ENCODE results near the gene TBC1D1. TPM values are rescaled to one million over a fixed set of nuclear protein-coding genes. Genes with fewer than 3 reads are reported as not detected.

The TBC1D1 gene
- total and polyA plus RNA-seq, 5 experiments from 2014 or later: 18.4 to 53.8 (median 27.2) TPM

DNA sequence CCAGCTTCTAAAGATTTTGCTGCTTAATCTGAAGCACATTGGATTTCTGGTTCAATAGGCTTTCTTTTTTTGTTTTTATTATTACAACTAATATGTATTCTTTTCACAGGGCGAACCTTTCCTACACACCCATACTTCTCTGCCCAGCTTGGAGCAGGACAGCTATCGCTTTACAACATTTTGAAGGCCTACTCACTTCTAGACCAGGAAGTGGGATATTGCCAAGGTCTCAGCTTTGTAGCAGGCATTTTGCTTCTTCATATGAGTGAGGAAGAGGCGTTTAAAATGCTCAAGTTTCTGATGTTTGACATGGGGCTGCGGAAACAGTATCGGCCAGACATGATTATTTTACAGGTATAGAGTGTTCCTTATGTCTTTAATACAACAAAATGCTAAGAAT, 224.7 kb downstream of the TBC1D1 start:
- H3K36me3 Mint-ChIP-seq: peaks cover 7 to 69% (median 20%) of the 10 kb centered on the region in 3 donors
- H3K27ac Mint-ChIP-seq: no peak overlapping the region
- POLR2A ChIA-PET: interaction anchor here (0.7 kb wide), 1 partner anchor 554 kb away, joined by 6 read pairs; no protein-coding TSS in a partner anchor
- peaks cover 0 to 3% (median 1%) of the 10 kb centered on the region in 4 donors for H3K4me1 Mint-ChIP-seq
- no peaks in the 10 kb centered on the region for H3K27me3 Mint-ChIP-seq
- H3K4me3 Mint-ChIP-seq: no peak overlapping the region
- DNase-seq (no peak), ATAC-seq (no peak)
- no peaks in the 10 kb centered on the region for H3K9me3 Mint-ChIP-seq

DNA sequence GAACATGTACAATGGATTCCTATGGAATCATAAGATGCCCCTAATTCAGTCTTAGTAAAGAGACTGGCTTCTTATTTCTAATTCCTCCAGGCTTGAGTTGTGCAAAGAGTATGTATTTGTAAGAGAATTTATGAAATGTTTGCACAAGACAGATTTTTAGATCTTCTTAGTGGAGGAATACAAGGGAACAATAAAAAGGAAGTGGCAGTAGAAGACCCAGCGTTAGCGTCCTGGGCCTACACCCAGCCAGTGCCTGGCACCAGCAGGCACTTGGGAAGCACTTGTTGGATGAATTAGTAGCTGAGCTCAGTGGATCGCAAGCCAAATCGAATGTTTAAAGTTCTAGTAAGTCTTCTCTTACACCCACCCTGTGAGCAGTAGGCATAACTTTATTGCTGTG, 226.7 kb downstream of the TBC1D1 start:
- H3K4me1 Mint-ChIP-seq: peaks cover 0 to 4% (median 2%) of the 10 kb centered on the region in 4 donors
- no peak for ATAC-seq
- POLR2A ChIA-PET: no interaction called here
- H3K27ac Mint-ChIP-seq: peak overlapping the region in 1 of 10 donors; percentile 50
- H3K4me3 Mint-ChIP-seq: no peak overlapping the region
- DNase-seq: no peak
- H3K36me3 Mint-ChIP-seq: peaks cover 7 to 80% (median 33%) of the 10 kb centered on the region in 3 donors
- no peaks in the 10 kb centered on the region for H3K27me3 Mint-ChIP-seq
- H3K9me3 Mint-ChIP-seq: no peaks in the 10 kb centered on the region

DNA sequence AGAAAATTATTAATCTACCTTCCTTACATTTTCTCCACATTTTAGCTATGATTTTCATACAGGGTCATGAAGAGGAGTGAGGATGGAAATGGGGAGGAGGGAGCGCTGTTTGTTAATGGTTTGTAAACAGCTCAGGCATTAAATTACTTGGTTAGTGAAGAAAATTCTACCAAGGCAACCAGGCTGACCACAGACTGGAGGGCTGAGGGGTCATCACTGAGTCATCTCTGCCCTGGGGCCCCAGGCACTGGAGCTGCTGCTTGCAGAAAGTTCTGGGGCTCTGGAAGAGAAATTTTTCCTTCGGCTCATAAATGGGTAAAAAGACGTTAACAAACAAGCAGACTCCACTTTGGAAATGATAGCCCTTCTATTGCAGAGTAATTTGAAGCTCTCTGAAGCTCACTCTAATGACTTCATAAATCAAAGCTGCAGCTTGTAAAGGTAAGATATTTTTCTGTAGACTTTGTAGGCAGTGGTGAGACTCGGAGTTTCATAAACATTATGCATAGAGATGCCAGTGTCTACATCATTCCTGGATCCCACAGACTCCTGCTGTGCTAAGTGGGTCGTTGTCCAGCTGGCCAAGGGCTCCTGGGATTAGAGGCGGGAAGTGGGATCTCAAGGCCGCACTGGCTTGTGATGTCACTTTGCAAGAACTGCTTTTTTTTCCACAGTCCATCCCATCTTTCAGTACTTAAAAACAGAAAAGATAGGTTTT, 228.9 kb downstream of the TBC1D1 start:
- H3K4me1 Mint-ChIP-seq: peaks cover 0 to 4% (median 2%) of the 10 kb centered on the region in 4 donors
- H3K4me3 Mint-ChIP-seq: no peak overlapping the region
- DNase-seq (no peak), ATAC-seq (no peak)
- H3K9me3 Mint-ChIP-seq: no peaks in the 10 kb centered on the region
- H3K36me3 Mint-ChIP-seq: peaks cover 7 to 83% (median 41%) of the 10 kb centered on the region in 3 donors
- POLR2A ChIA-PET: no interaction called here
- H3K27ac Mint-ChIP-seq: peak overlapping the region in 1 of 10 donors; percentile 38
- H3K27me3 Mint-ChIP-seq: no peaks in the 10 kb centered on the region

DNA sequence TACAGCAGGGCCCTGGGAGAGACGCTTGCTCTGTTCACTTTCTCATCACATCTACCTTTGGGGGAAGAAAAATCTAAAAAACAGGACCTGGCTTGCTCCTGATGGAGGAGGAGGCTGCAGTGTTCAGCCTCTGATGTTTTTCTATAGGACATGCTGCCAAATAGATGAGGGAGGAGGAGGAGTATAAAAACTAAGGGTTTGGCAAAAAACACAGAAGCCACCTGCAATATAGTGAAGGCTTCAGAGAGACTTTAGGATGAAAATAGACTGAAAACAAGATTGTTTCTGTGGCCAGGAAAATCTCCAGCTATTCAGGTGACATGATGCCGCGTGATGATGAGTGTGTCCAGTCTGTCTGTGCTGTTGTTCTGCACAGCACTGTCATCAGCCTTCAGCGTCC, 229.9 kb downstream of the TBC1D1 start:
- ATAC-seq (no peak), DNase-seq (no peak)
- Mint-ChIP-seq H3K27ac (peak overlapping the region in 1 of 10 donors; percentile 22), H3K4me1 (peaks cover 0 to 4% (median 2%) of the 10 kb centered on the region in 4 donors), H3K27me3 (no peaks in the 10 kb centered on the region), H3K36me3 (peaks cover 7 to 89% (median 50%) of the 10 kb centered on the region in 3 donors), H3K9me3 (no peaks in the 10 kb centered on the region), H3K4me3 (no peak overlapping the region)
- POLR2A ChIA-PET: no interaction called here

DNA sequence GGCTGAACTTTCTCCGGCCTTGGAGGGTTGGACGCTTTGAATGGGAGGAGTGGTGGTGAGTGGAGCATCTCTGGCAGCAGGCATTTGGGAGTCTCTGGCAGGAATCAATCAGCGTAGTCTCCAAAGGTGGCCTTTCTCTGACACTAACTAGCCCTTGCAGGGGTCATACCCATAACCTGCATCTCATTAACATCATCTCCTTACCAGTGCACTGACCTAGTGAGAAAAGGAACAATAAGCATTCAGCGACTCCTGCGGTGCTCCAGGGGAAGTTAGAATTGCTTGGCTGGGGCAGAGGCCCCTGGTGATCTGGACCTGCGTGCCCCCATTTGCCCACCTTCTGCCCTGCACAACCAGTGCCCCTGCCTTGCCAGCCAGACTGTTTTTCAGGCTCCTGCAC, 231.2 kb downstream of the TBC1D1 start:
- ATAC-seq: no peak
- POLR2A ChIA-PET: interaction anchor here (0.5 kb wide), 1 partner anchor 277 kb away, joined by 3 read pairs; no protein-coding TSS in a partner anchor
- peak overlapping the region in 2 of 10 donors; percentile 44 to 63 for H3K27ac Mint-ChIP-seq

DNA sequence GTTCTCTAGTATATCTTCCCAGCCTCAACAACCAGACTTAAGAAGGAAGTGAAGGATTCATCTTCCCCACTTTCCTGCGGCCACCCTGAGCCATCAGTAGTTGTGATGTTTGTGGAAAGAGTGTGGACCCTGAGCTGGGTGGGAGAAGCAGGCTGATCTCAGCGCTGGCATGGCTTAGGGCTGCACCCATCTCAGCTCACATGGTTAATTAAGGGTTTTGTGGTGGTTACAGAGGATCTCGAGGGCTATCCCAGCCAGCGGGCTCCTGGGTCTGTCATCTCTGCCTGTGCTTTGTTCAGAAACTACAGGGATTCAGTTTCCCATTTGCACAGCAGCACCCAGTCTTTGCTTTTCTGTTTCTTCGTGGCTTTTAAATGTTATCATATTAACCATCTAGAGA, 232.7 kb downstream of the TBC1D1 start:
- H3K9me3 Mint-ChIP-seq: no peaks in the 10 kb centered on the region
- ATAC-seq: no peak
- POLR2A ChIA-PET: no interaction called here
- peaks cover 11 to 13% (median 13%) of the 10 kb centered on the region in 4 donors for H3K4me1 Mint-ChIP-seq
- H3K36me3 Mint-ChIP-seq: peaks cover 0 to 68% (median 45%) of the 10 kb centered on the region in 3 donors
- no peaks in the 10 kb centered on the region for H3K27me3 Mint-ChIP-seq
- H3K4me3 Mint-ChIP-seq: no peak overlapping the region
- no peak overlapping the region for H3K27ac Mint-ChIP-seq
- DNase-seq: no peak

More for the DNA sequence above, 231.2 kb downstream of the TBC1D1 start:
- no peak for DNase-seq
- H3K27me3 Mint-ChIP-seq: no peaks in the 10 kb centered on the region
- peaks cover 0 to 4% (median 3%) of the 10 kb centered on the region in 4 donors for H3K4me1 Mint-ChIP-seq
- H3K9me3 Mint-ChIP-seq: no peaks in the 10 kb centered on the region
- no peak overlapping the region for H3K4me3 Mint-ChIP-seq
- H3K36me3 Mint-ChIP-seq: peaks cover 0 to 83% (median 56%) of the 10 kb centered on the region in 3 donors

DNA sequence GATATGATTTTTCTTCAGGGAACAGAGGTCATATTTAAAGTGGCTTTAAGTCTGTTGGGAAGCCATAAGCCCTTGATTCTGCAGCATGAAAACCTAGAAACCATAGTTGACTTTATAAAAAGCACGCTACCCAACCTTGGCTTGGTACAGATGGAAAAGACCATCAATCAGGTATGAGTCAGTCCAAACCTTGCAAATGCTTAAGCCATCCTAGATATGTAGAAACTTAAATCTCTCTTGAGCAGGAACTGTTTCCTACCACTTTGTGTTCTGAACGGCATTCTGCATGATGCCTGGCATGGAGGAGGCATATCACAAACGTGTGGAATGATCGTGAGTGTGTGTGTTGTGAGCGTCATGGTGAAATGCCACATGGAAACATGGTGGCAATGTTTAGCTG, 234.1 kb downstream of the TBC1D1 start:
- POLR2A ChIA-PET: no interaction called here
- Mint-ChIP-seq H3K4me1 (peaks cover 22 to 26% (median 25%) of the 10 kb centered on the region in 4 donors), H3K27me3 (no peaks in the 10 kb centered on the region), H3K36me3 (peaks cover 0 to 56% (median 38%) of the 10 kb centered on the region in 3 donors), H3K4me3 (no peak overlapping the region), H3K9me3 (no peaks in the 10 kb centered on the region), H3K27ac (no peak overlapping the region)
- DNase-seq: no peak
- no peak for ATAC-seq

DNA sequence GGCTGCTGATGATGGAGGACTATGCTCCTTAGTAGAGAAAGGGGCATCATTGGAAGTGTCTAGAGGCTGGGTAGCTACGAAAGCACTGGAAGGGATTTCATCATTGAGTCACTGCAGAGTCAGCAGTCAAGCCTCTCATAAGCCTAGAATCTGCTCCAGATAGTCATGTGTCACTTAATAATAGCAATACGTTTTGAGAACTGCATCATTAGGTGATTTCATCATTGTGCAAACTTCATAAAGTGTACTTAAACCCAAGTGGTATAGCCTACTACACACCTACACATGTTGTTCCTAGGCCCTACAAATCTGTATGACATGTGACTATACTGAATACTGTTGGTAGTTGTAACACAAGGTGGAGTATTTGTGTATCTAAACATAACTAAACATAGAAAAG, 234.9 kb downstream of the TBC1D1 start:
- H3K27me3 Mint-ChIP-seq: no peaks in the 10 kb centered on the region
- H3K4me1 Mint-ChIP-seq: peaks cover 21 to 34% (median 33%) of the 10 kb centered on the region in 4 donors
- H3K9me3 Mint-ChIP-seq: no peaks in the 10 kb centered on the region
- DNase-seq (no peak), ATAC-seq (no peak)
- peaks cover 0 to 48% (median 35%) of the 10 kb centered on the region in 3 donors for H3K36me3 Mint-ChIP-seq
- no peak overlapping the region for H3K4me3 Mint-ChIP-seq
- no peak overlapping the region for H3K27ac Mint-ChIP-seq
- POLR2A ChIA-PET: no interaction called here

DNA sequence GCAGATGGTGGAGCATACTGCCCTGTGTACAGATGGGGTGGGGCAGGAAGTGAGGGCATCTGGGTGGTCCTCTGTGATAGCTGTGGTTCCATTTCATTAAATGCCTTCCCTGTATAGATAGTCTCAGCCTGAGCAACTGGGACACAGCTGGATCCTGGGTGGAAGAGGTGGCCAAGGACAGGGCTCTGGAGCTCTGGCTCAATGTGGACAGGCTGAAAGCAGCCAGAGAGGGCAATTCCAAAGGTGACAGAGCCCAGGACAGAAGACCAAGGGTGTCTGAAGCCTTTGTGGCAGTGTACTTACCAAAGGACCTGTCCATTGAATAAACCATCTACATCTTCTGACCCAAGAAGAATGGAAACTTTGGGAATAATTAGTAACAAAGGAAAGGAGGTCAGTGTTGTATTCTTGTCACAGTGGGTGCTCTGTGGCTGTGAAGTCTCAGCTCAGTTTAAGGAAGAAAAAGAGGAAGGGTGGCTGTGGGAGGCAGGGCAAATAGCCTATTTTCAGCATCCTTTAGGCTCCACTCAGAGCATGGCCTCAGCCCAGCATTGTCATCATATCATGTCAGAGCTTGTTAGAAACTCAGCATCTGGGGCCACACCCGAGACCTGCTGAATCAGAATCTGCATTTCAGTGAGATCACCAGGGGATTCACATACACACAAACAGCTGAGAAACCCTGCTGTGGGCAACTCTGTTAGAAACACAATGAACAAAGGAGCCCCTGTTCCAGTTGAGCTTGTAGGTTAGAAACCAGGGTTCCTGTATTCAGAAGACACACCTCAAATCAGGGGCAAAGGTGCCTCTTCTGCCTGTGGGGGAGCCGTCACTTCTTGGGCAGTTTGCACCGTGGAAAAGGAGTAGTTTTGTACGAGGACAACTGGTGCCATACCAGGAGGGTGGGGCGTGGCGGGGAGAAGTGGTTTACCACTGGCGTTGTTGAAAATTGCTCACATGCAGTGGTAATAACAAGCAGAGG, 237.9 kb downstream of the TBC1D1 start:
- no peaks in the 10 kb centered on the region for H3K27me3 Mint-ChIP-seq
- peaks cover 31 to 62% (median 54%) of the 10 kb centered on the region in 4 donors for H3K4me1 Mint-ChIP-seq
- POLR2A ChIA-PET: interaction anchor here (0.6 kb wide), 1 partner anchor 599 kb away, joined by 8 read pairs; no protein-coding TSS in a partner anchor
- no peaks in the 10 kb centered on the region for H3K9me3 Mint-ChIP-seq
- peak overlapping the region in 8 of 10 donors; percentile 43 to 65 (median 53) for H3K4me3 Mint-ChIP-seq
- H3K36me3 Mint-ChIP-seq: peaks cover 0 to 37% (median 23%) of the 10 kb centered on the region in 3 donors
- peak; percentile 32 to 37 for ATAC-seq
- H3K27ac Mint-ChIP-seq: peak overlapping the region; percentile 64 to 89 (median 82)
- peak in 7 of 10 donors; percentile 4 to 45 (median 36) for DNase-seq

DNA sequence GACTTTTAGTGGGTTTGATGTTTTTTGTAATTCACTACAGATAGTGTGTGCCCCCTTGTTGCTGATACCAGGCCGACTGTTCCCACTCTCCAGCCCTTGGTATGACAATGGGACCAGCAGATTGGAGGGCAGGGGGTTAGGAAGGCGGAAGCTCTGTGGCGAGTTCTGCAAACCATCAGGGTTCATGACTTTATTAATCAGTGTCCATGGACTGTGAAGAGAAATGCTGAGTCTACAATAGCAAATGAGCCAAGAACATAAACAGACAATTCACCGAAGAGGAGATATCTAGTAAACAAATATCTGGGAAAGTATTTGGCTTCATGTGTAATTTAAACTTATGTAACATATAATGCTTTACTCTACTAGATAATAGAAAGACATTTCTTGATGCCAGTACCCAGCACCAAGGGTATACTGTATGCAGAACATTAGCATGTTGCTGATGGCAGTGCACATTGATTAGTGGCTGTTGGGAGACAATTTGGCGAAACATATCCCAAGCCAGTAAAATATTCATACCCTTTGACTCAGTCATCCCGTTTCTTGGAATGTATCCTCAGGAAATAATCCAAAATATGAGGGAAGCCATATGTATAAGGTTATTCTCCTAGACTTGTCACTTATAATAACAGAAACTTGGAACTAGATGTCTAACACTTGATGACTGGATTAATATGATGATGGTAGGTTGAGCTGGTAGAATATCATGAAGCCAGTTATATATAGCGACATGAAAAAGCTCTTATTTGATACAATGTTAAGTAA, 238.8 kb downstream of the TBC1D1 start:
- Mint-ChIP-seq H3K9me3 (no peaks in the 10 kb centered on the region), H3K27ac (peak overlapping the region; percentile 64 to 89 (median 84)), H3K27me3 (no peaks in the 10 kb centered on the region), H3K4me3 (peak overlapping the region in 6 of 10 donors; percentile 43 to 65 (median 53)), H3K4me1 (peaks cover 31 to 62% (median 54%) of the 10 kb centered on the region in 4 donors), H3K36me3 (peaks cover 0 to 37% (median 30%) of the 10 kb centered on the region in 3 donors)
- ATAC-seq (no peak), DNase-seq (peak in 1 of 10 donors; percentile 5)
- POLR2A ChIA-PET: no interaction called here

DNA sequence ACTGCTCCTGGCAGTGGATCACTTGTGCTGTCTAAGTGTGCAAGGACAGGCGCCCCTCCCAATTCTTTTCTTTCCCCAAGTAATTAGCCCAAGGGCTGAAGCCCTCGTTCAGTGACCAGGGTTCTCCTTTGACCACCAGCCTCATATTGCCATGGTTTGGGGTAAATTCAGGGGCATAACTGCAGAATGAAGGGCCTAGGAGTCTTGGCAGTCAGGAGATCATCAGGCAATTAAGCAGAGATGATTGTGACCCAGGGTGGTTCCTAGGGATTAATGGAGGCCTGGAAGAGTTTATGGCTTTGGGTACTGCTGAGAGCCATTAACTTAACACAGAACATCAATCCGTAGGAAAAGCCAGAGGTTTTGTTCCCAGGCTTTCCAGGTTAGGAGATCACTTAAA, 240.0 kb downstream of the TBC1D1 start:
- Mint-ChIP-seq H3K27ac (peak overlapping the region; percentile 38 to 95 (median 86)), H3K27me3 (no peaks in the 10 kb centered on the region), H3K9me3 (no peaks in the 10 kb centered on the region), H3K36me3 (peaks cover 0 to 33% (median 27%) of the 10 kb centered on the region in 3 donors), H3K4me3 (peak overlapping the region in 7 of 10 donors; percentile 45 to 72 (median 63)), H3K4me1 (peaks cover 31 to 62% (median 54%) of the 10 kb centered on the region in 4 donors)
- DNase-seq: no peak
- ATAC-seq: no peak
- POLR2A ChIA-PET: no interaction called here

Data from naive thymus-derived CD8-positive, alpha-beta T cell (primary cell).